Calu3 (cell line): ENCODE results near the gene C10orf90. TPM values are rescaled to one million over a fixed set of nuclear protein-coding genes. Genes with fewer than 3 reads are reported as not detected.

ENCODE experiments used
- BruUV-seq: library from RNA; stranded (reverse); fragments of 400-500 nt; replicated peaks from 2 replicates; lab custom pipeline; 2021; lab: Mats Ljungman, UMichigan
- CTCF ChIA-PET: fragments of 300-600 bp; sonication (Branson Sonifier 250); formaldehyde crosslinking; loops from one replicate; lab custom pipeline; 2022; ENCODE audit warnings: antibody characterized with exemption; lab: Charles Lee
- DNase-seq: peaks from one replicate; pipeline ENCODE4 v3.0.0; 2022
- H3K27ac Mint-ChIP-seq: one replicate; pipeline ENCODE4 v1.8.0; 2022; ENCODE audit warnings: mixed read lengths; ENCODE audit not compliant: unreplicated experiment
- H3K27me3 Mint-ChIP-seq: one replicate; pipeline ENCODE4 v1.8.0; 2022; ENCODE audit warnings: mixed read lengths; ENCODE audit not compliant: unreplicated experiment
- H3K36me3 Mint-ChIP-seq: one replicate; pipeline ENCODE4 v1.8.0; 2022; ENCODE audit warnings: mild to moderate bottlenecking, moderate library complexity, mixed read lengths; ENCODE audit not compliant: insufficient read depth, unreplicated experiment
- H3K4me1 Mint-ChIP-seq: one replicate; pipeline ENCODE4 v1.8.0; 2022; ENCODE audit warnings: mild to moderate bottlenecking, low read depth, mixed read lengths; ENCODE audit not compliant: unreplicated experiment
- H3K4me3 Mint-ChIP-seq: one replicate; pipeline ENCODE4 v1.8.0; 2022; ENCODE audit warnings: mild to moderate bottlenecking, low read depth, moderate library complexity, mixed read lengths; ENCODE audit not compliant: unreplicated experiment
- H3K9me3 Mint-ChIP-seq: one replicate; pipeline ENCODE4 v1.8.0; 2022; ENCODE audit warnings: low read depth, mixed read lengths; ENCODE audit not compliant: unreplicated experiment
- intact Hi-C: fragments of 100-400 bp; cut with micrococcal nuclease; formaldehyde crosslinking; loops from one replicate; pipeline ENCODE4 v1.10.0; 2022; ENCODE audit not compliant: unreplicated experiment
- total RNA-seq: library from RNA; stranded (reverse); gene quantifications from 2 replicates; pipeline ENCODE4 v1.2.3, GENCODE V29; 2022
- TF ChIP-seq, protein P1 (sequence below): fragments of 200-600 bp; IDR thresholded peaks from one replicate; pipeline ENCODE4 v1.8.0; 2022; ENCODE audit warnings: antibody characterized with exemption; ENCODE audit not compliant: unreplicated experiment

C10orf90 gene
- total RNA-seq, 1 experiment from 2014 or later: not detected

DNA sequence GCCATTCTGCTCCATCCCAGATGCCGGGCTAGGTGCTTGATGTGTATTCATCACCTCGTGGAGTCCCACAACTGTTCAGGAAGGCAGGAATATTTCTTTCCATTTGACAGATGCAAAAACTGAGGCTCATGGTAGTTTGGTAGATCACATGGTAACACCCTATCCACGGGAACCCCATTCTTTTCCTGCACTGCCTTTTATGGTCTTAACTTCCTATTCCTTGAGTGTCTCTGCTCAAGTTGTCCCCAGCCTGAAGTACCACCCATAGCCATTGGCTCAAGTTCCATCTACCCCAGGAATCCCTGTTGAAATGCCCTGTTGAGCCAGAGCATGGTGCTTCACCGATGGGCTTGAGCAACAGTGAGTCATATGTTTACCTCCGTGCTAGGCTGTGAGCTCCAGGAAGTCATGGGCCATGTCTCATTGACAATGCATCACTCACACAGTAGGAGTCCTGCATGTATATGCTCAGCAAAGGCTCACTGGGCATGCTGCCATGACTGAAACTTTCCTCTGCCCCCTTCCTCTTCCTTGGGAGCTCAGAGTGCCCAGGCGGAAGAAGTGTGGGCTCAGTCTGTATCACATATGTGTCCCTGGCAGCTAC is 210.5 kb downstream of the C10orf90 start:
- intact Hi-C loops: no loop called here
- Mint-ChIP-seq H3K36me3 (no peaks in the 10 kb centered on the region), H3K4me1 (no peaks in the 10 kb centered on the region), H3K4me3 (no peak overlapping the region), H3K9me3 (peaks cover 3% of the 10 kb centered on the region), H3K27ac (no peak overlapping the region), H3K27me3 (no peaks in the 10 kb centered on the region)
- DNase-seq: peak; percentile 40
- BruUV-seq: no TSS peak
- TF ChIP-seq, protein P1, sequence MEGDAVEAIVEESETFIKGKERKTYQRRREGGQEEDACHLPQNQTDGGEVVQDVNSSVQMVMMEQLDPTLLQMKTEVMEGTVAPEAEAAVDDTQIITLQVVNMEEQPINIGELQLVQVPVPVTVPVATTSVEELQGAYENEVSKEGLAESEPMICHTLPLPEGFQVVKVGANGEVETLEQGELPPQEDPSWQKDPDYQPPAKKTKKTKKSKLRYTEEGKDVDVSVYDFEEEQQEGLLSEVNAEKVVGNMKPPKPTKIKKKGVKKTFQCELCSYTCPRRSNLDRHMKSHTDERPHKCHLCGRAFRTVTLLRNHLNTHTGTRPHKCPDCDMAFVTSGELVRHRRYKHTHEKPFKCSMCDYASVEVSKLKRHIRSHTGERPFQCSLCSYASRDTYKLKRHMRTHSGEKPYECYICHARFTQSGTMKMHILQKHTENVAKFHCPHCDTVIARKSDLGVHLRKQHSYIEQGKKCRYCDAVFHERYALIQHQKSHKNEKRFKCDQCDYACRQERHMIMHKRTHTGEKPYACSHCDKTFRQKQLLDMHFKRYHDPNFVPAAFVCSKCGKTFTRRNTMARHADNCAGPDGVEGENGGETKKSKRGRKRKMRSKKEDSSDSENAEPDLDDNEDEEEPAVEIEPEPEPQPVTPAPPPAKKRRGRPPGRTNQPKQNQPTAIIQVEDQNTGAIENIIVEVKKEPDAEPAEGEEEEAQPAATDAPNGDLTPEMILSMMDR: no peak
- CTCF ChIA-PET: no interaction called here

DNA sequence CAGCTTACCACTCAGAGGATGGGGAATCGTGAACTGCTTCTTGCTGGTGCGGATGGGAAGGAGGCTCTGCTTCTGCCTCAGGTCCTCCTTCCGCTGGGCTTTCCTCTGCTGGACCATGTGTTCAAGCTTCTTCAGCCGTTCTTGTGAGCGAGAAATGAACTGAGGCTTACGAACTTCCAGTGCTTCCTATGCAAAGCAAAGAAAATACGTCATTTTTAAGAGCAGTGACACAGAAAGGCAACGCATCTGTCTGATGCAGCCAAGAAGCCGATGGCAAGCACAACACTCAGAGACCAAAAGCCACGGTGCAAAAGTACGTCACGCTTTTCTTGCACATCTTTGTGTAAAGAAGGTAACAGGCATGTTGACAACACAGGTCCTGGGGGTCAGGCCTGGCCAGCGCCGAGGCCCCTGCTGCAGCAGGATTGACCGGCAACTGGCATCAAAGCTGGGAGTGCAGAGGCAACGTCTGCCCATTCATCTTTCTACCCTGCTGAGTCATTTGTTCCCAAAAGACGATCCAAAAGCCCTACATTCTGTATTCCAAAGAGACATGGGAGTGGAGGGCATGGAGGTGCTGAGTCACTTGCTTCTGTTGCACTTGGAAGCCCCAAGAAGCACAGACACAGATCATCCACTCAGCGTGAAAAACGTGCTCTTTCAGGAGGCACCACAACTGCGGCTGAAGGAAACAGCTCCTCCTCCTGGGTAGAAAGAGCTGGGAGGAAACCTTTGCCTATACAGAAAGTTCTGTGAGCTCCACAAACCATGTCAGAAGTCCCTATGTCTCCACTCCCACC is 211.3 kb downstream of the C10orf90 start:
- no peaks in the 10 kb centered on the region for H3K4me1 Mint-ChIP-seq
- TF ChIP-seq, protein P1: no peak
- no peak overlapping the region for H3K27ac Mint-ChIP-seq
- H3K36me3 Mint-ChIP-seq: no peaks in the 10 kb centered on the region
- DNase-seq: no peak
- peaks cover 3% of the 10 kb centered on the region for H3K9me3 Mint-ChIP-seq
- no TSS peak for BruUV-seq
- intact Hi-C loops: no loop called here
- peaks cover under 1% of the 10 kb centered on the region for H3K27me3 Mint-ChIP-seq
- no peak overlapping the region for H3K4me3 Mint-ChIP-seq
- CTCF ChIA-PET: no interaction called here

DNA sequence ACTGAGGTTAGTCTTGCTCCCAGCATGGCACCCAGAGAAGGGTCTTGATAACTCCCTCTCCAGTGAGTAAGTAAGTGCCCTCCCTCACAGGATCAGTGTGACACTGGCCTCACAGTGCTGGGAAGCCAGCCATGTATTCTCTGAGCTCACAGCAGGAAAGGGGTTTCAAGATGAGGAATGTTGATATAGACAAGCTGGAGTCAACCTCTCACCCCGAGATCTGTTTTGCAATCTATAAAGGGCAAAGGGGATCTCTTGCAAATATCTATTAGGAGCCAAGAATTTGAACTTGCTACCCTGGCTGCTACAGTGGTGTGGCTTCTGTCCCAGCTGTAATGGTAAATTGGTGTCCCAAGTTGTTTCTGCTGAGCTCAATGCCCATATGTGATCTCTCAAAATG is 212.0 kb downstream of the C10orf90 start:
- H3K4me3 Mint-ChIP-seq: no peak overlapping the region
- no peaks in the 10 kb centered on the region for H3K36me3 Mint-ChIP-seq
- H3K27me3 Mint-ChIP-seq: peaks cover 9% of the 10 kb centered on the region
- no peaks in the 10 kb centered on the region for H3K4me1 Mint-ChIP-seq
- CTCF ChIA-PET: no interaction called here
- DNase-seq: no peak
- H3K9me3 Mint-ChIP-seq: peaks cover 3% of the 10 kb centered on the region
- intact Hi-C loops: no loop called here
- no peak overlapping the region for H3K27ac Mint-ChIP-seq
- BruUV-seq: no TSS peak
- TF ChIP-seq, protein P1: no peak

DNA sequence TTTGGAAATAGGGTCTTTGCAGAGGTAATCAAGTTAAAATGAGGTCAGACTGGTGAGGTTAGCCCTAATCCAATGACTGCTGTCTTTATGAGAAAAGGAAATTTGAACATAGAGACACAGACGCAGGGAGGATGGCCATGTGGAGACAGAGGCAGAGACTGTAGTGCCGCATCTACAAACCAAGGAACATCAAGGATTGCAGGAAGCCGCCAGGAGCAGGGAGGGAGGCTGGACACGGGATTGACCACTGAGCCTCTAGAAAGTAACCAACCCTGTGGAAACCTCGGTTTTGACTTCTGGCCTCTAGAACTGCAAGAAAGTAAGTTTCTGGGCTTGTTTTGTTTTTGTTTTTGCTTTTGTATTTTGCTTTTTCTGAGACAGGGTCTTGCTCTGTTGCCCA is 213.9 kb downstream of the C10orf90 start:
- H3K4me1 Mint-ChIP-seq: no peaks in the 10 kb centered on the region
- no peak overlapping the region for H3K27ac Mint-ChIP-seq
- peaks cover 17% of the 10 kb centered on the region for H3K27me3 Mint-ChIP-seq
- TF ChIP-seq, protein P1: no peak
- intact Hi-C loops: no loop called here
- CTCF ChIA-PET: no interaction called here
- no peaks in the 10 kb centered on the region for H3K9me3 Mint-ChIP-seq
- H3K4me3 Mint-ChIP-seq: no peak overlapping the region
- no peak for DNase-seq
- BruUV-seq: no TSS peak
- no peaks in the 10 kb centered on the region for H3K36me3 Mint-ChIP-seq
